Ovary (tissue), 3 donors: Measurements from ENCODE around the gene GPHN.

Experiments used
- CTCF ChIP-seq, 3 donors: fragments of 450-650 bp in 2 of 3; fragments of 200-600 bp in 1 of 3; IDR thresholded peaks; one replicate each; pipeline versions ENCODE4 v1.5.1 to v1.8.0; 2016 to 2022; ENCODE audit warnings: antibody characterized with exemption in 3 of 3, mild to moderate bottlenecking in 1 of 3
- EP300 ChIP-seq: sonication (generic); formaldehyde crosslinking; IDR thresholded peaks from one replicate; pipeline ENCODE4 v1.6.1; 2017; ENCODE audit warnings: antibody characterized with exemption
- donor health status: DM: no; HTN: no; CAD: no.

DNA sequence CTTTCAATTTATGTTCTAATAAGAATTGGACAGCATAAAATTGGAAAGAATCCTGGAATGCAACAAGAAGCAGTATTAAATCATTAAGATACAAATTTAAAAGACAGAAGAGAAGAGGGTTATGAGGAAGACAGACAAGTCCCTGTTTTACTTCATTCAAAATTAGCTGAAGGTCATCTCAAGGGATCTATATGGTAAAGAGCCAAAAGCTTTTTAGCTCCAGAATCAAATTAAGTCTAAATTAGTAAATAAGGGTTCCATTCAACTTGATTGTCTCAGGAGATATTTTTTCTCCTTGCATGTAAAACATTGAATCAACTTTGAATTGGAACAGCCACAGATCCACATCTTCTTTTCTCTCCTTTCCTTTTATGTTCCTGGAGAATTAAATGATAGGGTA lies 14.2 kb upstream of the GPHN start:
- TF ChIP-seq CTCF (IDR thresholded peaks at IDR 0.05) (no peak), EP300 (no peak)
